Kidney glomerular epithelial cell (primary cell): ENCODE measurements around the gene NMRK1.
A peak's percentile ranks its signal among the peaks of the same experiment; 100 is the strongest.

Experiments
- DNase-seq: peaks from one replicate; lab custom pipeline; 2025; lab: John Stamatoyannopoulos, UW

NMRK1 gene

GRCh38 chr9:75087824-75088645 is at the start of gene NMRK1, which contains the start of gene OSTF1:
Gene NMRK1 (minus strand): TSS chr9:75088155. CDS start chr9:75083115, 5,040 bp downstream.
Gene OSTF1 (plus strand): TSS chr9:75088514. CDS start chr9:75088693, 179 bp downstream.
- DNase-seq: peak; percentile 79

GRCh38 chr9:75134495-75134894 is 46.5 kb upstream of the NMRK1 start:
- no peak for DNase-seq

- DNase-seq: no peak
Observed at GRCh38 chr9:75133396-75133795, 45.4 kb upstream of the NMRK1 start.

- no peak for DNase-seq
Observed at GRCh38 chr9:75132244-75132643, 44.3 kb upstream of the NMRK1 start.

GRCh38 chr9:75131700-75132099 is 43.7 kb upstream of the NMRK1 start:
- no peak for DNase-seq

GRCh38 chr9:75130621-75131230 is 42.8 kb upstream of the NMRK1 start:
- DNase-seq: no peak

GRCh38 chr9:75130172-75130571 is 42.2 kb upstream of the NMRK1 start:
- no peak for DNase-seq

- no peak for DNase-seq
Observed at GRCh38 chr9:75128535-75128934, 40.6 kb upstream of the NMRK1 start.

- no peak for DNase-seq
Observed at GRCh38 chr9:75123696-75124095, 35.7 kb upstream of the NMRK1 start.

GRCh38 chr9:75121914-75122558 is 34.1 kb upstream of the NMRK1 start:
- no peak for DNase-seq

- no peak for DNase-seq
Observed at GRCh38 chr9:75120686-75121085, 32.7 kb upstream of the NMRK1 start.

GRCh38 chr9:75117564-75117963 is 29.6 kb upstream of the NMRK1 start:
- no peak for DNase-seq

GRCh38 chr9:75116306-75116705 is 28.4 kb upstream of the NMRK1 start:
- no peak for DNase-seq

- no peak for DNase-seq
Observed at GRCh38 chr9:75112789-75113188, 24.8 kb upstream of the NMRK1 start.

GRCh38 chr9:75111019-75111622 is 23.2 kb upstream of the NMRK1 start:
- DNase-seq: no peak

GRCh38 chr9:75109210-75109839 is 21.4 kb upstream of the NMRK1 start:
- no peak for DNase-seq

- no peak for DNase-seq
Observed at GRCh38 chr9:75108571-75108970, 20.6 kb upstream of the NMRK1 start.

- DNase-seq: no peak
Observed at GRCh38 chr9:75106857-75107256, 18.9 kb upstream of the NMRK1 start.

GRCh38 chr9:75105841-75106240 is 17.9 kb upstream of the NMRK1 start:
- no peak for DNase-seq

- no peak for DNase-seq
Observed at GRCh38 chr9:75105019-75105540, 17.1 kb upstream of the NMRK1 start.

- DNase-seq: no peak
Observed at GRCh38 chr9:75104607-75105006, 16.7 kb upstream of the NMRK1 start.
